PC-9 (cell line): ENCODE measurements around the gene ALKBH2. TPM values are rescaled to one million over a fixed set of nuclear protein-coding genes. Genes with fewer than 3 reads are reported as not detected.

Source experiments
- BruUV-seq: library from RNA; stranded (reverse); fragments of 400-500 nt; replicated peaks from 2 replicates; lab custom pipeline; 2021; lab: Mats Ljungman, UMichigan
- CTCF ChIA-PET: fragments of 300-600 bp; sonication (Branson Sonifier 250); formaldehyde crosslinking; loops from one replicate; lab custom pipeline; 2022; ENCODE audit warnings: antibody characterized with exemption; lab: Charles Lee
- POLR2A ChIA-PET: fragments of 300-600 bp; sonication (Branson Sonifier 250); formaldehyde crosslinking; loops from one replicate; lab custom pipeline; 2022; ENCODE audit warnings: antibody characterized with exemption; ENCODE audit not compliant: unreplicated experiment; lab: Charles Lee
- DNase-seq, 2 experiments: peaks; one replicate each; pipeline versions ENCODE4 v3.0.0 to v3.0.0-alpha.2; 2015 to 2022; ENCODE audit warnings: mixed read lengths in 1 of 2
- H2AFZ ChIP-seq: fragments of 200-600 bp; sonication (generic); 2 replicates; pipeline ENCODE4 v1.8.1; 2017; ENCODE audit warnings: antibody characterized with exemption
- H3F3A ChIP-seq: fragments of 200-600 bp; sonication (generic); 2 replicates; pipeline ENCODE4 v1.8.1; 2017; ENCODE audit warnings: antibody characterized with exemption, mild to moderate bottlenecking, low read depth; ENCODE audit not compliant: insufficient read depth
- H3K27ac ChIP-seq: fragments of 200-600 bp; sonication (generic); 2 replicates; pipeline ENCODE4 v1.6.1; 2016; ENCODE audit warnings: mixed run types
- H3K27me3 ChIP-seq: fragments of 200-600 bp; sonication (generic); 2 replicates; pipeline ENCODE4 v1.6.1; 2016; ENCODE audit warnings: low read depth, mixed run types; ENCODE audit not compliant: insufficient read depth
- H3K36me3 ChIP-seq: fragments of 200-600 bp; sonication (generic); 2 replicates; pipeline ENCODE4 v1.6.1; 2016; ENCODE audit warnings: low read depth, mixed run types
- H3K4me1 ChIP-seq: fragments of 200-600 bp; sonication (generic); replicated peaks from 2 replicates; pipeline ENCODE4 v1.6.1; 2016; ENCODE audit warnings: mixed run types; ENCODE audit not compliant: insufficient read depth
- H3K4me2 ChIP-seq: fragments of 200-600 bp; sonication (generic); 2 replicates; pipeline ENCODE4 v1.6.1; 2017; ENCODE audit warnings: mixed run types
- H3K4me3 ChIP-seq: fragments of 200-600 bp; sonication (generic); 2 replicates; pipeline ENCODE4 v1.6.1; 2016; ENCODE audit warnings: mixed run types
- H3K79me2 ChIP-seq: fragments of 200-600 bp; sonication (generic); 2 replicates; pipeline ENCODE4 v1.6.1; 2017; ENCODE audit warnings: low read depth, mixed run types
- H3K9me2 ChIP-seq: fragments of 200-600 bp; sonication (generic); 2 replicates; pipeline ENCODE4 v1.8.1; 2017; ENCODE audit warnings: mild to moderate bottlenecking; ENCODE audit not compliant: insufficient read depth
- H3K9me3 ChIP-seq: fragments of 200-600 bp; sonication (generic); 2 replicates; pipeline ENCODE4 v1.8.1; 2016; ENCODE audit warnings: low read depth; ENCODE audit not compliant: insufficient read depth
- H4K20me1 ChIP-seq: fragments of 200-600 bp; sonication (generic); 2 replicates; pipeline ENCODE4 v1.8.1; 2017; ENCODE audit not compliant: insufficient read depth
- CTCF ChIP-seq: fragments of 200-600 bp; sonication (generic); conservative IDR thresholded peaks from 2 replicates; pipeline ENCODE4 v1.6.1; 2017; ENCODE audit warnings: mixed run types, antibody characterized with exemption, mild to moderate bottlenecking, moderate library complexity
- EZH2 ChIP-seq: fragments of 200-600 bp; sonication (generic); IDR thresholded peaks from 2 replicates; pipeline ENCODE4 v1.8.0; 2017; ENCODE audit warnings: antibody characterized with exemption, low read depth
- intact Hi-C: fragments of 100-400 bp; cut with micrococcal nuclease; formaldehyde crosslinking; loops from one replicate; pipeline ENCODE4 v1.10.0; 2022; ENCODE audit not compliant: unreplicated experiment
- total RNA-seq: library from RNA; stranded (reverse); gene quantifications from 2 replicates; pipeline ENCODE4 v1.2.3, GENCODE V29; 2021

The ALKBH2 gene
- total RNA-seq, 1 experiment from 2014 or later = 14.9 TPM

GRCh38 chr12:109097140-109097434 lies 3.8 kb upstream of the ALKBH2 start:
- ChIA-PET CTCF (interaction anchor here (0.6 kb wide), 1 partner anchor 14 kb away, joined by 5 read pairs; no protein-coding TSS in a partner anchor), POLR2A (no interaction called here)
- Histone ChIP-seq H3K4me1 (peaks cover 22% of the 10 kb centered on the region), H3K4me2 (peak overlapping the region; percentile 79), H3K9me2 (no peaks in the 10 kb centered on the region), H3F3A (no peaks in the 10 kb centered on the region), H3K4me3 (peak overlapping the region; percentile 65), H3K9me3 (no peaks in the 10 kb centered on the region), H3K36me3 (peaks cover 6% of the 10 kb centered on the region; the same call in 1 of the 2 replicates), H3K79me2 (peaks cover 16% of the 10 kb centered on the region), H3K27me3 (no peaks in the 10 kb centered on the region), H4K20me1 (no peaks in the 10 kb centered on the region), H3K27ac (no peak overlapping the region), H2AFZ (peak overlapping the region; percentile 91)
- DNase-seq = no peak
- intact Hi-C loops = loop anchor here (5.0 to 10.0 kb wide), 2 partner anchors 290 to 1182 kb away; no protein-coding TSS in a partner anchor
- no peak for TF ChIP-seq CTCF
- TF ChIP-seq EZH2 = no peak
- no TSS peak for BruUV-seq

GRCh38 chr12:109092497-109093021 lies 713 bp downstream of the ALKBH2 start:
- peaks cover 17% of the 10 kb centered on the region for H3K79me2 ChIP-seq
- H3K9me2 ChIP-seq = no peaks in the 10 kb centered on the region
- peak overlapping the region; percentile 96 for H2AFZ ChIP-seq

GRCh38 chr12:109089683-109090082 lies 3.6 kb downstream of the ALKBH2 start:
- H2AFZ ChIP-seq = no peak overlapping the region
- no peaks in the 10 kb centered on the region for H4K20me1 ChIP-seq
- no TSS peak for BruUV-seq
- H3K27ac ChIP-seq = no peak overlapping the region
- peaks cover 15% of the 10 kb centered on the region; the same call in 1 of the 2 replicates for H3K4me1 ChIP-seq
- intact Hi-C loops = loop anchor here (5.0 to 10.0 kb wide), 3 partner anchors 137 to 1175 kb away; no protein-coding TSS in a partner anchor
- CTCF ChIA-PET = no interaction called here
- H3K4me3 ChIP-seq = no peak overlapping the region
- POLR2A ChIA-PET = no interaction called here
- H3K4me2 ChIP-seq = no peak overlapping the region
- peaks cover 17% of the 10 kb centered on the region for H3K79me2 ChIP-seq
- H3K9me2 ChIP-seq = no peaks in the 10 kb centered on the region
- no peaks in the 10 kb centered on the region for H3K9me3 ChIP-seq
- H3F3A ChIP-seq = peaks cover 4% of the 10 kb centered on the region; the same call in 1 of the 2 replicates
- no peaks in the 10 kb centered on the region for H3K27me3 ChIP-seq
- TF ChIP-seq CTCF (no peak), EZH2 (no peak)
- H3K36me3 ChIP-seq = peaks cover 9% of the 10 kb centered on the region; the same call in 1 of the 2 replicates
- DNase-seq = no peak

More at GRCh38 chr12:109092497-109093021, 713 bp downstream of the ALKBH2 start:
- intact Hi-C loops = loop anchor here (1.0 to 10.0 kb wide), 7 partner anchors 140 to 1178 kb away; partner anchors contain the start of gene FICD
- ChIA-PET POLR2A (no interaction called here), CTCF (no interaction called here)
- Histone ChIP-seq H3K9me3 (no peaks in the 10 kb centered on the region), H3K27me3 (no peaks in the 10 kb centered on the region), H3K4me2 (peak overlapping the region; percentile 100), H4K20me1 (no peaks in the 10 kb centered on the region), H3K4me3 (peak overlapping the region; percentile 72), H3K27ac (peak overlapping the region; percentile 26; the same call in 1 of the 2 replicates), H3K36me3 (peaks cover 7% of the 10 kb centered on the region; the same call in 1 of the 2 replicates), H3F3A (no peaks in the 10 kb centered on the region; the same call in 1 of the 2 replicates), H3K4me1 (peaks cover 18% of the 10 kb centered on the region; the same call in 1 of the 2 replicates)
- DNase-seq = no peak
- BruUV-seq = no TSS peak
- TF ChIP-seq CTCF (no peak), EZH2 (no peak)
